PC-3 (cell line): ENCODE results near the gene PDCD10. TPM values are rescaled to one million over a fixed set of nuclear protein-coding genes. Genes with fewer than 3 reads are reported as not detected.

ENCODE experiments used
- ATAC-seq: fragments of 200-7000 bp; cut with Tn5 transposase; 2 replicates; pipeline ENCODE4 v1.9.1; 2020; ENCODE audit warnings: mild to moderate bottlenecking, moderate library complexity
- BruUV-seq: library from RNA; stranded (reverse); fragments of 400-500 nt; replicated peaks from 2 replicates; lab custom pipeline; 2021; lab: Mats Ljungman, UMichigan
- CTCF ChIA-PET: fragments of 300-600 bp; sonication (Branson Sonifier 250); formaldehyde crosslinking; loops from one replicate; lab custom pipeline; 2022; ENCODE audit warnings: antibody characterized with exemption; lab: Charles Lee
- POLR2A ChIA-PET: fragments of 300-600 bp; sonication (Branson Sonifier 250); formaldehyde crosslinking; loops from one replicate; lab custom pipeline; 2022; ENCODE audit warnings: antibody characterized with exemption; ENCODE audit not compliant: unreplicated experiment; lab: Charles Lee
- DNase-seq: peaks from one replicate; pipeline ENCODE4 v3.0.0-alpha.2; 2015
- H2AFZ ChIP-seq: fragments of 300-600 bp; sonication (generic); 2 replicates; pipeline ENCODE4 v1.6.0; 2016; ENCODE audit warnings: antibody characterized with exemption, low read length
- H3F3A ChIP-seq: fragments of 300-600 bp; sonication (generic); one replicate; pipeline ENCODE4 v1.6.0; 2017; ENCODE audit warnings: antibody characterized with exemption, low read length, control low read depth, mild to moderate bottlenecking; ENCODE audit not compliant: unreplicated experiment
- H3K27ac ChIP-seq: fragments of 300-600 bp; sonication (generic); 2 replicates; pipeline ENCODE4 v1.5.1; 2016; ENCODE audit warnings: mild to moderate bottlenecking, low read length
- H3K27me3 ChIP-seq: fragments of 300-600 bp; sonication (generic); 2 replicates; pipeline ENCODE4 v1.6.1; 2016; ENCODE audit warnings: low read length, mixed read lengths
- H3K36me3 ChIP-seq: fragments of 300-600 bp; sonication (generic); 2 replicates; pipeline ENCODE4 v1.6.1; 2016; ENCODE audit warnings: low read depth, mixed run types, low read length, mixed read lengths
- H3K4me1 ChIP-seq: fragments of 300-600 bp; sonication (generic); 2 replicates; pipeline ENCODE4 v1.5.1; 2016; ENCODE audit warnings: low read length; ENCODE audit not compliant: insufficient read depth
- H3K4me2 ChIP-seq: fragments of 300-600 bp; sonication (generic); 2 replicates; pipeline ENCODE4 v1.6.0; 2016; ENCODE audit warnings: low read length
- H3K4me3 ChIP-seq: fragments of 300-600 bp; sonication (generic); 2 replicates; pipeline ENCODE4 v1.5.1; 2016; ENCODE audit warnings: mild to moderate bottlenecking, low read length, mixed read lengths
- H3K79me2 ChIP-seq: fragments of 300-600 bp; sonication (generic); 2 replicates; pipeline ENCODE4 v1.6.1; 2017; ENCODE audit warnings: low read length, mixed read lengths
- H3K9ac ChIP-seq: fragments of 300-600 bp; sonication (generic); 2 replicates; pipeline ENCODE4 v1.6.0; 2016; ENCODE audit warnings: mild to moderate bottlenecking, low read length
- H3K9me2 ChIP-seq: fragments of 300-600 bp; sonication (generic); replicated peaks from 2 replicates; pipeline ENCODE4 v1.6.1; 2016; ENCODE audit warnings: mixed run types, low read length, mixed read lengths
- H3K9me3 ChIP-seq: fragments of 300-600 bp; sonication (generic); 2 replicates; pipeline ENCODE4 v1.6.1; 2016; ENCODE audit warnings: low read length, mixed read lengths
- H4K20me1 ChIP-seq: fragments of 300-600 bp; sonication (generic); 2 replicates; pipeline ENCODE4 v1.6.1; 2016; ENCODE audit warnings: low read length, mixed read lengths
- CTCF ChIP-seq: fragments of 300-600 bp; sonication (generic); conservative IDR thresholded peaks from 2 replicates; pipeline ENCODE4 v1.5.1; 2017; ENCODE audit warnings: antibody characterized with exemption, low read depth, mild to moderate bottlenecking, low read length
- EZH2 ChIP-seq: fragments of 300-600 bp; sonication (generic); IDR thresholded peaks from one replicate; pipeline ENCODE4 v1.6.1; 2017; ENCODE audit warnings: antibody characterized with exemption, mild to moderate bottlenecking, low read length; ENCODE audit not compliant: unreplicated experiment
- EZH2phosphoT487 ChIP-seq: fragments of 300-600 bp; sonication (generic); IDR thresholded peaks from 2 replicates; pipeline ENCODE4 v1.6.1; 2018; ENCODE audit warnings: mild to moderate bottlenecking, antibody characterized with exemption, low read length, borderline replicate concordance
- intact Hi-C: fragments of 100-400 bp; cut with micrococcal nuclease; formaldehyde crosslinking; loops from 2 replicates; pipeline ENCODE4 v1.9.0; 2023
- total RNA-seq: library from RNA; depleted of rRNA; stranded (reverse); fragments of >200 nt; gene quantifications from 2 replicates; pipeline ENCODE4 v1.2.3, GENCODE V29; 2014

PDCD10 gene
- total RNA-seq, 1 experiment from 2014 or later = 105 TPM

GRCh38 chr3:167710552-167710951, 24.1 kb downstream of the PDCD10 start:
- Histone ChIP-seq H3K27me3 (no peaks in the 10 kb centered on the region), H3K4me1 (no peaks in the 10 kb centered on the region), H2AFZ (no peak overlapping the region), H3K9me3 (no peaks in the 10 kb centered on the region), H3K9ac (no peak overlapping the region), H3K79me2 (peaks cover 59% of the 10 kb centered on the region), H4K20me1 (peaks cover 9% of the 10 kb centered on the region; the same call in 1 of the 2 replicates), H3K4me2 (no peak overlapping the region), H3F3A (no peaks in the 10 kb centered on the region), H3K9me2 (no peaks in the 10 kb centered on the region), H3K4me3 (no peak overlapping the region), H3K27ac (no peak overlapping the region), H3K36me3 (peaks cover 16% of the 10 kb centered on the region; the same call in 1 of the 2 replicates)
- ATAC-seq (no peak), DNase-seq (no peak)
- ChIA-PET CTCF (no interaction called here), POLR2A (no interaction called here)
- TF ChIP-seq CTCF = no peak
- intact Hi-C loops = no loop called here
- BruUV-seq = no TSS peak

GRCh38 chr3:167709690-167710089, 25.0 kb downstream of the PDCD10 start:
- BruUV-seq = no TSS peak
- peaks cover 50% of the 10 kb centered on the region for H3K79me2 ChIP-seq
- no peak overlapping the region for H2AFZ ChIP-seq
- H3K9me2 ChIP-seq = no peaks in the 10 kb centered on the region
- no peaks in the 10 kb centered on the region for H3K9me3 ChIP-seq
- TF ChIP-seq EZH2 (no peak), EZH2phosphoT487 (no peak), CTCF (no peak)
- H3K4me2 ChIP-seq = no peak overlapping the region
- H3K27me3 ChIP-seq = no peaks in the 10 kb centered on the region
- H3K9ac ChIP-seq = no peak overlapping the region
- ChIA-PET CTCF (no interaction called here), POLR2A (interaction anchor here (0.6 kb wide), 1 partner anchor 115 kb away, joined by 3 read pairs; no protein-coding TSS in a partner anchor)
- DNase-seq = no peak
- intact Hi-C loops = no loop called here
- H3F3A ChIP-seq = no peaks in the 10 kb centered on the region
- H3K27ac ChIP-seq = no peak overlapping the region
- peaks cover 17% of the 10 kb centered on the region; the same call in 1 of the 2 replicates for H3K36me3 ChIP-seq
- H3K4me3 ChIP-seq = no peak overlapping the region
- ATAC-seq = no peak
- H3K4me1 ChIP-seq = no peaks in the 10 kb centered on the region
- H4K20me1 ChIP-seq = peaks cover 9% of the 10 kb centered on the region; the same call in 1 of the 2 replicates

- POLR2A ChIA-PET = no interaction called here
- Histone ChIP-seq H2AFZ (no peak overlapping the region), H3K79me2 (peaks cover 11% of the 10 kb centered on the region), H3K9me3 (no peaks in the 10 kb centered on the region), H3K9me2 (no peaks in the 10 kb centered on the region), H3K4me3 (no peak overlapping the region), H3K27me3 (no peaks in the 10 kb centered on the region), H3K9ac (no peak overlapping the region), H3F3A (no peaks in the 10 kb centered on the region), H3K27ac (no peak overlapping the region), H3K36me3 (peaks cover 15% of the 10 kb centered on the region; the same call in 1 of the 2 replicates), H3K4me2 (no peak overlapping the region), H3K4me1 (no peaks in the 10 kb centered on the region), H4K20me1 (no peaks in the 10 kb centered on the region)
- CTCF ChIA-PET = no interaction called here
- TF ChIP-seq EZH2phosphoT487 (no peak), EZH2 (no peak)
- DNase-seq (no peak), ATAC-seq (no peak)
- BruUV-seq = no TSS peak
- intact Hi-C loops = no loop called here
These were observed 28.9 kb downstream of the PDCD10 start for GRCh38 chr3:167705840-167706239.
